Measurements from ENCODE around the gene LARP1.

- TF ChIP-seq POLR2A (IDR thresholded peaks at IDR 0.05) (no peak), CTCF (IDR thresholded peaks at IDR 0.05) (no peak), POLR2AphosphoS5 (IDR thresholded peaks at IDR 0.05) (no peak)
Measured at GRCh38 chr5:154722097-154722496, 33.1 kb upstream of the LARP1 start.
